Heart left ventricle (tissue), 13 donors: ENCODE data around the gene CLPTM1L.

Source experiments
- CTCF ChIP-seq, 12 donors: fragments of 200-600 bp; sonication (generic) in 4 of 12; IDR thresholded peaks; one replicate each; pipeline versions ENCODE4 v1.5.0 to v1.8.0; 2018 to 2022; ENCODE audit warnings: antibody characterized with exemption in 12 of 12, mild to moderate bottlenecking in 5 of 12
- POLR2A ChIP-seq, 2 donors: fragments of 450-650 bp; IDR thresholded peaks; one replicate each; pipeline ENCODE4 v1.6.1; 2017; ENCODE audit warnings: antibody characterized with exemption in 2 of 2, mild to moderate bottlenecking in 2 of 2, moderate library complexity in 2 of 2
- donor health status: ischemic (EF 13 %, LVEDD 7.1; RV severe dilation, severe dysfunction).
- donor health status: DM: no; HTN: yes; CAD: no.
- donor health status: DM: no; HTN: no; CAD: no.
- donor health status: ischemic (EF 25% LVEDD 6.9; RV normal size, moderate dysfunction).
- donor health status: ischemic (EF 25% LVEDD 5.7; RV mildly dilated, moderate dysfunction).
- donor health status: ischemic (EF 35%, LVEDD 5.7; RV mildly dilated, moderate dysfunction).
- donor health status: nonischemic (EF 11% LVEDD 7.7; RV severe dilation, severe dysfunction).
- donor health status: DM: yes; HTN: yes; CAD: no.
- donor health status: PGD.
- donor health status: ischemic (EF 29% LVEDD 5.4; RV normal size, mild dysfunction).
- donor health status: nonischemic (EF 23%, LVEDD 6.1; RV moderate dilation, normal function).

GRCh38 chr5:1382248-1382700 is 37.4 kb upstream of the CLPTM1L start:
- TF ChIP-seq CTCF (IDR thresholded peaks at IDR 0.05): no peak
- TF ChIP-seq POLR2A (IDR thresholded peaks at IDR 0.05): no peak
